WERI-Rb-1 (cell line): ENCODE results near the gene DEFB114.

ENCODE experiments used
- DNase-seq: peaks from one replicate; pipeline ENCODE4 v3.0.0-alpha.2; 2020
- H3K27ac ChIP-seq: fragments of 250-450 bp; sonication (Bioruptor Pico); 2 replicates; pipeline ENCODE4 v1.5.1; 2020; ENCODE audit warnings: mild to moderate bottlenecking, moderate library complexity
- H3K27me3 ChIP-seq: fragments of 250-450 bp; sonication (Bioruptor Pico); 2 replicates; pipeline ENCODE4 v1.5.1; 2021; ENCODE audit warnings: mild to moderate bottlenecking, low read depth, moderate library complexity; ENCODE audit not compliant: insufficient read depth, severe bottlenecking
- H3K36me3 ChIP-seq: fragments of 250-450 bp; sonication (Bioruptor Pico); 2 replicates; pipeline ENCODE4 v1.5.1; 2020; ENCODE audit warnings: mild to moderate bottlenecking, moderate library complexity
- H3K4me3 ChIP-seq: 2 replicates; pipeline ENCODE4 v1.5.1; 2011; ENCODE audit warnings: low read depth, mild to moderate bottlenecking, control low read depth, low read length
- H3K9me3 ChIP-seq: fragments of 250-450 bp; sonication (Bioruptor Pico); 2 replicates; pipeline ENCODE4 v1.5.1; 2021; ENCODE audit warnings: mild to moderate bottlenecking, moderate library complexity; ENCODE audit not compliant: severe bottlenecking
- TF ChIP-seq, protein P1 (sequence below): IDR thresholded peaks from 2 replicates; pipeline ENCODE4 v1.5.1; 2011; ENCODE audit warnings: low read depth, mild to moderate bottlenecking, control low read depth, inconsistent platforms, low read length

DEFB114 gene

DNA sequence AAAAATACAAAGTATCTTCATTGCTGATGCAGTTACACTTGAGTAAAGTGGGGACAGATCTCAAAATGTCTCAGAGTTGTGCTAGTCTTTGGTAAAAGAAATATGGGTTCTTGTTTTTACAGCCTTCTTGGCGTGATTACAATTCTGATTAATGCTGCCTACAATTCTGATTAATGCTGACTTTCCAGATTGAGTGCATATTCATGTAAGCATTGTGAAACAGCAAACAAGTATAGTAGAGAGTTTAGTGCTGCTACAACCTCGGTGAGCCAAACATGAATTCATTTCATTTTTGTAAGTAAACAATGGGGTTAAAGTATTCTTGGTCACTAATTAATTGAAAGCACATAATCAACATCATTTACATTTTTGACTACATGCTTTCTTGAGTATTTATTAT is 5.6 kb upstream of the DEFB114 start, which contains the start of gene DEFB113:
Gene DEFB113, minus strand, starts transcription at position 21 of the 400 bp plus-strand sequence. Its CDS starts 0 bp downstream, at position 21.
- Histone ChIP-seq H3K9me3 (no peaks in the 10 kb centered on the region), H3K36me3 (no peaks in the 10 kb centered on the region), H3K27ac (no peak within 1 kb of the TSS), H3K4me3 (no peak within 1 kb of the TSS), H3K27me3 (no peaks in the 10 kb centered on the region)
- no peak for DNase-seq
- TF ChIP-seq, protein P1, sequence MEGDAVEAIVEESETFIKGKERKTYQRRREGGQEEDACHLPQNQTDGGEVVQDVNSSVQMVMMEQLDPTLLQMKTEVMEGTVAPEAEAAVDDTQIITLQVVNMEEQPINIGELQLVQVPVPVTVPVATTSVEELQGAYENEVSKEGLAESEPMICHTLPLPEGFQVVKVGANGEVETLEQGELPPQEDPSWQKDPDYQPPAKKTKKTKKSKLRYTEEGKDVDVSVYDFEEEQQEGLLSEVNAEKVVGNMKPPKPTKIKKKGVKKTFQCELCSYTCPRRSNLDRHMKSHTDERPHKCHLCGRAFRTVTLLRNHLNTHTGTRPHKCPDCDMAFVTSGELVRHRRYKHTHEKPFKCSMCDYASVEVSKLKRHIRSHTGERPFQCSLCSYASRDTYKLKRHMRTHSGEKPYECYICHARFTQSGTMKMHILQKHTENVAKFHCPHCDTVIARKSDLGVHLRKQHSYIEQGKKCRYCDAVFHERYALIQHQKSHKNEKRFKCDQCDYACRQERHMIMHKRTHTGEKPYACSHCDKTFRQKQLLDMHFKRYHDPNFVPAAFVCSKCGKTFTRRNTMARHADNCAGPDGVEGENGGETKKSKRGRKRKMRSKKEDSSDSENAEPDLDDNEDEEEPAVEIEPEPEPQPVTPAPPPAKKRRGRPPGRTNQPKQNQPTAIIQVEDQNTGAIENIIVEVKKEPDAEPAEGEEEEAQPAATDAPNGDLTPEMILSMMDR = no peak

DNA sequence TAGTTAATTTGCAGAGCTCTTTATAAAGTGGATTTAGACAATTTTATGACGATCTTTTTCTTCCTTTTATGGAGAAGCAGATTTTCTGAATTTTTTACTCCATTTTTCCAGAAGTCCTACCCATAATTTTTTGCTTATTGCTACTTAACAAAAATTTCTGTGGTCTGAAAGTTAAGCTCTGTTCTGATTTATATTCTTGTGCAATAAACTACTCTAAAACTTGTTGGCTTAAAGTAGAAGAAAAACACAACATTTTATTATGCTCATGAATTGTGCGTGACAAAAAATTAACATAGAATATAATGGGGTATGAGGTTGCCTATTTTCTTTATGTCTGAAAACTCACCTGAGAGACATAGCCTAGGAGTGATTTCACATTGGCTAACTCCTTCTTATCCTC is 2.9 kb upstream of the DEFB114 start:
- TF ChIP-seq, protein P1 = no peak
- no peak overlapping the region for H3K4me3 ChIP-seq

DNA sequence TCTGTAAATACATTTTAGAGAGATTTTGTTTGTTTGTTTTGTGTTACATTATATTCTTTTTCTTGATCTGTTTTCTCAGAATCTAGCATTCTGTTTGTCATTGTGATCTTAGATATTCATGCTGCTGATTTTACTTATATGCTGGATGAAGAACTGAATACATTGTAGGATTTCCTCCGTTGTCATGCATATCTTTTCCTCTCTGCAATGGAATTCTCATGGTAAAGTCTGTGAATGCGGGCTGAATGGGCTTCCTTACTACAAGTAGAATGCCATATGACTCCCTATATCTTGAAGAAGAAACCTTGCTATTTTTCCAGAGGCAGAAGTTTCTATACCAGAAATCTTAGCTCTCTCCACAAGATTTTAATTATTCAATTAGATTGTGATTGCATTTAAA is 2.4 kb upstream of the DEFB114 start:
- Histone ChIP-seq H3K4me3 (no peak overlapping the region), H3K27me3 (no peaks in the 10 kb centered on the region), H3K9me3 (no peaks in the 10 kb centered on the region), H3K27ac (no peak overlapping the region), H3K36me3 (no peaks in the 10 kb centered on the region)
- TF ChIP-seq, protein P1 = no peak
- DNase-seq = no peak

More for the DNA sequence above, 2.9 kb upstream of the DEFB114 start:
- Histone ChIP-seq H3K9me3 (no peaks in the 10 kb centered on the region), H3K27ac (no peak overlapping the region), H3K27me3 (no peaks in the 10 kb centered on the region), H3K36me3 (no peaks in the 10 kb centered on the region)
- no peak for DNase-seq

DNA sequence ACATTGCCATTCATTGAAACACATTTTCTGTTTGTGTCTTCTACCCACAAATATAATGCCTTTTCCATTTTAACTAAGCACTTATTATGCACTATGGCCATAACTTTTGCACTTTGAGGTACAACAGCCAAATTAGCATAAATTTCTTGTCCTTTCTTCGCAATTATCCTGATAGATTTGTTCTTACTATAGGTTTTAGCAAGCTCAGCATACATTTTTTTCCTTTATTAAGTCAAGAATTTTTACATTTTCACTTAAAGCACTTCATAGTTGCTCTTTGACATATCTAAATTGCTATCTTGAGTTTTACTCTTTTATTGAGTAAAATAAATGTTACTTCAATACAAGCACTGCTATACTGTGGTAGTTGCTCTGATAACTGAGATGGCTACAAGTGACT is 5.8 kb downstream of the DEFB114 start:
- TF ChIP-seq, protein P1 = no peak
- Histone ChIP-seq H3K27me3 (no peaks in the 10 kb centered on the region), H3K9me3 (no peaks in the 10 kb centered on the region), H3K4me3 (no peak overlapping the region), H3K36me3 (no peaks in the 10 kb centered on the region), H3K27ac (no peak overlapping the region)
- no peak for DNase-seq

DNA sequence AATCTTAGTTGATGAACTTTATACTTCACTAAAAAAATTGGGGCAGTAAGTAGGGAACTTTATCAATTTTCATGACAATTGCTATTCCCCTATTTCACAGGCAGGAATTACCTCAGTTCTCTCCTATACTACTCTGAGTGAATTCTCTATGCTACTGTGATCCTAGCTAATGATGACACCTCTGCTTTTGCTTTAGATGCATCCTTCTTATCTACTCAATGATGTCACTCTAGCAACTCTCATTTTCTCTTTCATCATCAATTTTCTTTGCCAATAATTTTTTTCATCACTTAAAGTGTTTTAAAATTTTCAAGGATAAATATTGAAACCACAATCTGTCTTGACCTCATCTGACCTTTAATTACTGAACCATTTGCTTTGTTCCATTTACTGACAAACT is 8.1 kb downstream of the DEFB114 start:
- TF ChIP-seq, protein P1 = no peak
- DNase-seq = no peak
- no peaks in the 10 kb centered on the region for H3K36me3 ChIP-seq
- H3K27ac ChIP-seq = no peak overlapping the region
- no peaks in the 10 kb centered on the region for H3K9me3 ChIP-seq
- H3K27me3 ChIP-seq = no peaks in the 10 kb centered on the region
- no peak overlapping the region for H3K4me3 ChIP-seq

DNA sequence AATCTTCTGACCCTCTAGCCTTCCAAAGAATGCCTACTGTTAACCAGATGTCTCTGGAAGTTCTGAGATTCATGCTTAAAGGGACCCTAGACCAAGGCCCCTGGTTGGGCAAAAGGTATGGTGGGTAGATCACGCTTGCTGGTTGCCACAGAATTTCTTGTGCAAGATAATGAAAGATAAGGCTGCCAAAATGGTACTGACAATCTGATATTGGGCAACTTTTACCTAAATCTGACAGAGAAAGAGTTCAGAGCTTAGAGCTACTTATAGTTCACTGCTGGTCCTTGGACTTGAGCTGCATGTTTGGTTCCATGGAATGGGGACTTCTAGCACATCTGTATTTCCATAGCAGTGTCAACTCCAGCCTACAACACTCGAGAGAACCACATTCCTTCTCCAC is 12.0 kb downstream of the DEFB114 start:
- DNase-seq = no peak
- no peak overlapping the region for H3K27ac ChIP-seq
- no peaks in the 10 kb centered on the region for H3K27me3 ChIP-seq
- H3K9me3 ChIP-seq = no peaks in the 10 kb centered on the region
- TF ChIP-seq, protein P1 = no peak
- no peaks in the 10 kb centered on the region for H3K36me3 ChIP-seq
- H3K4me3 ChIP-seq = no peak overlapping the region
